Psoas muscle (tissue), 8 donors: ENCODE measurements around the gene CDK15. TPM values are rescaled to one million over a fixed set of nuclear protein-coding genes. Genes with fewer than 3 reads are reported as not detected.
A peak's percentile ranks its signal among the peaks of the same experiment; 100 is the strongest.

Experiments used
- ATAC-seq, 4 donors: fragments of 200-7000 bp; cut with Tn5 transposase; one replicate each; pipeline ENCODE4 v1.9.1; 2020; ENCODE audit warnings: moderate library complexity in 3 of 4, mild to moderate bottlenecking in 2 of 4
- DNase-seq, 2 donors: peaks; one replicate each; pipeline ENCODE4 v3.0.0-alpha.2; 2020
- H3K27ac ChIP-seq: fragments of 200-600 bp; one replicate; pipeline ENCODE4 v1.8.0; 2022
- H3K27me3 ChIP-seq, 3 donors: fragments of 200-600 bp in 1 of 3; one replicate each; pipeline versions ENCODE4 v1.6.1 to v1.8.0; 2013 to 2022; ENCODE audit warnings: low read length in 2 of 3, mild to moderate bottlenecking in 2 of 3, moderate library complexity in 1 of 3; ENCODE audit not compliant: insufficient read depth in 3 of 3
- H3K36me3 ChIP-seq, 2 donors: fragments of 200-600 bp in 1 of 2; one replicate each; pipeline versions ENCODE4 v1.6.1 to v1.8.0; 2013 to 2022; ENCODE audit warnings: low read depth in 1 of 2, mild to moderate bottlenecking in 1 of 2, moderate library complexity in 1 of 2; ENCODE audit not compliant: insufficient read depth in 1 of 2
- H3K4me1 ChIP-seq: fragments of 200-600 bp; one replicate; pipeline ENCODE4 v1.8.0; 2022
- H3K4me3 ChIP-seq: fragments of 200-600 bp; one replicate; pipeline ENCODE4 v1.8.0; 2022; ENCODE audit warnings: mild to moderate bottlenecking
- H3K9me3 ChIP-seq: fragments of 200-600 bp; one replicate; pipeline ENCODE4 v1.8.0; 2022
- WGBS, 3 donors: extraction: QIAGEN DNeasy Blood & Tissue Kit; methylation state at CpG; one replicate each; pipeline versions ENCODE4 v1.1.6 to v1.1.7; 2013; 5-methylcytosine and 5-hydroxymethylcytosine counted together
- intact Hi-C, 2 donors: fragments of 100-400 bp; cut with DNase I; formaldehyde crosslinking; loops; one replicate each; pipeline versions ENCODE4 v1.11.0 to v1.14.2; 2022
- polyA plus RNA-seq, 3 donors: library from polyadenylated mRNA; stranded (reverse); fragments of 200-250 nt; gene quantifications; one replicate each; pipeline ENCODE4 v1.2.3, GENCODE V29; 2013
- total RNA-seq, 4 donors: library from RNA; stranded (reverse); fragmentation: NEBNext Ultra II Directional in 2 of 4; extraction: Animal tissue kit (Norgen Biotek cat#: 25700) in 2 of 4; gene quantifications; one replicate each; pipeline versions ENCODE4 v1.2.1 to v1.2.4, GENCODE V29; 2021 to 2023
- TF ChIP-seq, protein P1 (sequence below): fragments of 200-600 bp; IDR thresholded peaks from one replicate; pipeline ENCODE4 v1.8.0; 2022; ENCODE audit warnings: antibody characterized with exemption
- donor health status: healthy with polysubstance abuse.
- donor health status: DM: no; HTN: no; CAD: no; lungs with moderate emphysema.
- donor health status: Bipolar disorder and iron deficiency.
- donor health status: healthy.
- donor health status: DM: yes; HTN: yes; CAD: no.
- donor health status: DM: no; HTN: no; CAD: no.
- donor health status: DM: no; HTN: no; CAD: no.
- donor health status: DM: yes; HTN: yes; CAD: no.

Gene CDK15
- total and polyA plus RNA-seq, 7 donors = 0.05 to 0.92 (median 0.31) TPM; not detected in 1

- no peaks in the 10 kb centered on the region for H3K9me3 ChIP-seq
- H3K27ac ChIP-seq = no peak overlapping the region
- 12 to 15% (median 12%) methylated on average over 5 of the region's 5 CpGs for WGBS, 3 donors
- H3K27me3 ChIP-seq = no peaks in the 10 kb centered on the region
- ATAC-seq (peak; percentile 83 to 94 (median 87)), DNase-seq (no peak)
- H3K4me3 ChIP-seq = no peak overlapping the region
- H3K4me1 ChIP-seq = peaks cover 9% of the 10 kb centered on the region
- TF ChIP-seq, protein P1, sequence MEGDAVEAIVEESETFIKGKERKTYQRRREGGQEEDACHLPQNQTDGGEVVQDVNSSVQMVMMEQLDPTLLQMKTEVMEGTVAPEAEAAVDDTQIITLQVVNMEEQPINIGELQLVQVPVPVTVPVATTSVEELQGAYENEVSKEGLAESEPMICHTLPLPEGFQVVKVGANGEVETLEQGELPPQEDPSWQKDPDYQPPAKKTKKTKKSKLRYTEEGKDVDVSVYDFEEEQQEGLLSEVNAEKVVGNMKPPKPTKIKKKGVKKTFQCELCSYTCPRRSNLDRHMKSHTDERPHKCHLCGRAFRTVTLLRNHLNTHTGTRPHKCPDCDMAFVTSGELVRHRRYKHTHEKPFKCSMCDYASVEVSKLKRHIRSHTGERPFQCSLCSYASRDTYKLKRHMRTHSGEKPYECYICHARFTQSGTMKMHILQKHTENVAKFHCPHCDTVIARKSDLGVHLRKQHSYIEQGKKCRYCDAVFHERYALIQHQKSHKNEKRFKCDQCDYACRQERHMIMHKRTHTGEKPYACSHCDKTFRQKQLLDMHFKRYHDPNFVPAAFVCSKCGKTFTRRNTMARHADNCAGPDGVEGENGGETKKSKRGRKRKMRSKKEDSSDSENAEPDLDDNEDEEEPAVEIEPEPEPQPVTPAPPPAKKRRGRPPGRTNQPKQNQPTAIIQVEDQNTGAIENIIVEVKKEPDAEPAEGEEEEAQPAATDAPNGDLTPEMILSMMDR = peak; percentile 93
- intact Hi-C loops = loop anchor here (1.0 to 5.0 kb wide), 4 partner anchors 68 to 319 kb away; no protein-coding TSS in a partner anchor
- no peaks in the 10 kb centered on the region for H3K36me3 ChIP-seq
These were observed 54.3 kb downstream of the CDK15 start for GRCh38 chr2:201860636-201861066.

DNA sequence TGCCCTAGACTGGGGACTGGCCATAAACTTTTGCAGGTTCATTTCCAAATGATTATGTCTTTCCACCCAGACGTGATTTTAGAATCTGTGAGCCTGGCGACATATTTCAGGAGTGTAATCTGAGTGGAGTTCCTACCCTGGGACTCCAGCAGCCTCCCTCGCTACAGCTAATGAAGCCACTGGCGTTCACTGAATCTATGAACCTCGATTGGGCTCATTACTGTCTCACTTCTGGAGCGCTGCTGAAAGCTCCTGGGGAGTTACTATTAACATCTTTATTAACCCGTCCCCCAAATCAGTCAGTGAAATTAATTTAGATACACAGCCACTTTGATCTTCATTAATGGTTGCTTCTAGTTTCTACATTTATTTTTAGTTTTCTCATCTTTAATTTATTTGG, 56.5 kb downstream of the CDK15 start:
- no peak for ATAC-seq
- WGBS, 3 donors = 62 to 87% (median 77%) methylated on average over 7 of the region's 7 CpGs
- TF ChIP-seq, protein P1 = no peak
- Histone ChIP-seq H3K4me1 (peaks cover 19% of the 10 kb centered on the region), H3K9me3 (no peaks in the 10 kb centered on the region), H3K27ac (no peak overlapping the region), H3K36me3 (no peaks in the 10 kb centered on the region), H3K4me3 (no peak overlapping the region), H3K27me3 (no peaks in the 10 kb centered on the region)
- intact Hi-C loops = loop anchor here (5.0 kb wide), 2 partner anchors 71 to 174 kb away; no protein-coding TSS in a partner anchor
- DNase-seq = no peak

- peaks cover 15% of the 10 kb centered on the region for H3K4me1 ChIP-seq
- TF ChIP-seq, protein P1 = no peak
- no peak overlapping the region for H3K4me3 ChIP-seq
- peak in 1 of 4 donors; percentile 17 for ATAC-seq
- H3K9me3 ChIP-seq = no peaks in the 10 kb centered on the region
- WGBS, 3 donors = 69 to 75% (median 69%) methylated on average over 5 of the region's 5 CpGs
- H3K36me3 ChIP-seq = no peaks in the 10 kb centered on the region
- H3K27ac ChIP-seq = no peak overlapping the region
- intact Hi-C loops = no loop called here
- DNase-seq = no peak
- H3K27me3 ChIP-seq = no peaks in the 10 kb centered on the region
These were observed 60.5 kb downstream of the CDK15 start for GRCh38 chr2:201866643-201867473.

DNA sequence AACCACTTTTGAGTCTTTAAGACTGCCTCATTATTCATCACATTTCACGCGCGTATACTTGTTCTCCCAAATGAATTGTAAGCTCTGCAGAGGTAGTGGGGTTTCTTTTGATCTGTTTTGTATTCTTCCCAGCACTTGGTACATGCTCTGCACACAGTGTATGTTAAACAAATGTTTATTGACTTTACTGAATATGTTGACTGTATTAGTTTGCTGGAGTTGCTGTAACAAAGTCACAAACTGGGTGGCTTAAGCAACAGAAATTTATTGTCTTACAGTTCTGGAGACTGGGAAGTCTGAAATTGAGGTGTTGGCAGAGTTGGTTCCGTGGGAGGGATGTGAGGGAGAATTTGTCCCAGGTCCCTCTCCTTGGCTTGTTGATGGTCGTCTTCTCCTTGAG, 65.1 kb downstream of the CDK15 start:
- Histone ChIP-seq H3K27ac (no peak overlapping the region), H3K4me1 (peaks cover 15% of the 10 kb centered on the region), H3K9me3 (no peaks in the 10 kb centered on the region), H3K27me3 (no peaks in the 10 kb centered on the region), H3K36me3 (no peaks in the 10 kb centered on the region), H3K4me3 (no peak overlapping the region)
- DNase-seq = no peak
- WGBS, 3 donors = 91 to 99% (median 94%) methylated on average over 5 of the region's 5 CpGs
- TF ChIP-seq, protein P1 = no peak
- intact Hi-C loops = no loop called here
- no peak for ATAC-seq
